Activated CD8-positive, alpha-beta memory T cell treated with anti-CD3 and anti-CD28 coated beads for 1 hour (primary cell): ENCODE data around the gene CEMIP.
A peak's percentile ranks its signal among the peaks of the same experiment; 100 is the strongest.
"Not testable (repeated sequence)": the region's sequence is repeated elsewhere in the genome, so short reads cannot be mapped to it uniquely, and the experiment has no call there.

Experiments used
- DNase-seq, 2 donors: peaks; one replicate each; pipeline ENCODE4 v3.0.0-alpha.2; 2020; ENCODE audit warnings: low read depth in 1 of 2; ENCODE audit errors: extremely low read depth in 1 of 2

Gene CEMIP

DNA sequence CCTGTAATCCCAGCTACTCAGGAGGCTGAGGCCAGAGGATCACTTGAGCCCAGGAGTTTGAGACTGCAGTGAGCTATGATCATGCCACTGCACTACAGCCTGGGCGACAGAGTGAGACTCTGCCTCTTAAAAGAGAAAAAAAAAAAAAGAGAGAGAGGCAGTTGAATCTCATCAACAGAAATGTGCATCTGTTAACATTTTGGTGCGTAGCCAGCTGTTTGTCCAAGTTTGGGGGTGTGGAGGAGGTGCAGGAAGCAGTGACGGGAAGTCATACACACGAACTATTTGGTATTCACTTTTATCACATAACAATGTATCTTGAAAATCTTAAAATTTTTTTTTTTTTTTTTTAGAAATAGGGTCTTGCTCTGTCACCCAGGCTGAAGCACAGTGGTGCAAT is 18.2 kb upstream of the CEMIP start:
- DNase-seq, result no peak

DNA sequence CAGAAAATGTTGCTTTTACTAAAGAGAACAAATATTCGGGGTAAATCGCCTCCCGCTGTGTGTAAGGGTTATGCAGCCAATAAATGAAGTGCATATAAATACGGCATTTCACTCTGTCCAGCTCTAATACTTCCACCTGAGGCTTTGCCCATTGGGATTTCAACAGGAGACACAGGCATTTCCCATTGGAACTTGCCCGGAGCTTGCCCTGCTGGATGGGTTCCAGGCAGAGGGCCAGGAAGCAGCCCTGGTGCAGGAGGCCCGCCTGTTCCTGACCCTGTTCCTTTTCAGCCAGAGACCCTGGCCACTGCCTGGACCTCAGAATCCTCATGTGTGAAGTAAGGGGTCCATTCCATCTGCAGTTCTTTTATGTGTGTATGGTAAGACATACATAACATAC is 17.4 kb upstream of the CEMIP start:
- no peak for DNase-seq

DNA sequence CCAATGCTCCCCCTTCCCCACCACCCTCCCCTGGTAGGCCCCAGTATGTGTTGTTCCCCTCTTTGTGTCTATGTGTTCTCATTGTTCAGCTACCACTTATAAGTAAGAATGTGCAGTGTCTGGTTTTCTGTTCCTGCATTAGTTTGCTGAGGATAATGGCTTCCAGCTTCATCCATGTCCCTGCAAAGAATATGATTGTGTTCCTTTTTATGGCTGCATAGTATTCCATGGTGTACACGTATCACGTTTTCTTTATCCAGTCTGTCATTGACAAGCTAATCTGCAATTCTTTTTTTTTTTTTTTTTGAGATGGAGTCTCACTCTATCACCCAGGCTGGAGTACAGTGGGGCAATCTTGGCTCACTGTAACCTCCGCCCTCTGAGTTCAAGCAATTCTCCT is 15.9 kb upstream of the CEMIP start:
- DNase-seq, result not testable (repeated sequence)

DNA sequence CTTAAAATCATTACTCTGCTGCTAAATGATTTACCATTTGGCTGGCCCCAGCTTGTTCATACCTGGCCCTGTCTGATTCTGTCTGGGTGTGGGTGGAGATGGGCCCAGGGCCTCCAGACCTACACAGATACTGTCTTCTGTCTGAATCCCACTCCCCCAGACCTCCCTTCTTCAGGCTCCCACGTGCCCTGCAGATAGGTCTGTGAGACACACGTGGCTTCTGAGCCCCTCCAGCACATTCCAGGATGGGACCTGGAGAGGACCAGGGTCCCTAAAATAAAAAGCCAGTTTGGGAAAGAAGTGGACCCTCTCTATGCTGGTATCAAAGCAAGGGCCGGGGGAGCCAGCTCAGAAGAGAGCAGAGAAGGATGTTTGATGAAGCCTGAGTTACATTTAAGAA is 14.6 kb upstream of the CEMIP start:
- DNase-seq, result no peak

DNA sequence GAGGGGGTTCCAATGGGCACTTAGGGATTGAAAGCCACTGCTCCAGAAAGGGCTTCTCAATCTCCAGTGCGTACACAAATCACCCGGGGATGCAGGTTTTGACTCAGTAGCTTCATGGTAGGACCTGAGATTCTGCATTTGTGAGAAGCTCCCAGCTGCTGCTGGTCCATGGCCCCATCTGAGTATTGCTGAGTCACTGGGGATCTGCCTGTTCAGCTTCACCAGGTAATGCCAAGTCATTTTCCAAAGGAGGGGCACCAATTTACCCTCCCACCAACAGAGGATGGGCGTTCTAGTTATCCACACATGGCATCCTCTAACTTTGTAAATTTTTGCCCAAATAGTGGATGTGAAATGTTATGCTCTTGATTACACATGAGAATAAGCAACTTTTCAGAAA is 12.9 kb upstream of the CEMIP start:
- no peak for DNase-seq

DNA sequence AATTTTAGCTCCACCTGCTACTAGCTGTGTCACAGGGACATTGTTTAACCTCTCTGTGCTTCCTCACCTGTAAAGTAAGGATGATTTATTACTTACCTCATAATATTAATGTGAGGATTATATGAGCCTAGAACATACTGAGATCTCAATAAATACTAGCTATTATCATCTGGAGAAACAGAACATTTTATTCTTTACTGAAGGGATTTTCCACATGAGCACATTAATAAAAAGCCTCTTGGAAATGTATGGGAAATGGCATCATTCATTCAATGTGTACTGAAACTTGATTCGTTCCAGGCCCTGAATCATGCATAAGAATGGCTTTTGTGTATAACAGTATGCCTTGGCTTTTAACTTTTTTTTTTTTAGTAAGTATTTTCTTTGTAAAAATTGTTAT is 11.0 kb upstream of the CEMIP start:
- DNase-seq, result no peak

DNA sequence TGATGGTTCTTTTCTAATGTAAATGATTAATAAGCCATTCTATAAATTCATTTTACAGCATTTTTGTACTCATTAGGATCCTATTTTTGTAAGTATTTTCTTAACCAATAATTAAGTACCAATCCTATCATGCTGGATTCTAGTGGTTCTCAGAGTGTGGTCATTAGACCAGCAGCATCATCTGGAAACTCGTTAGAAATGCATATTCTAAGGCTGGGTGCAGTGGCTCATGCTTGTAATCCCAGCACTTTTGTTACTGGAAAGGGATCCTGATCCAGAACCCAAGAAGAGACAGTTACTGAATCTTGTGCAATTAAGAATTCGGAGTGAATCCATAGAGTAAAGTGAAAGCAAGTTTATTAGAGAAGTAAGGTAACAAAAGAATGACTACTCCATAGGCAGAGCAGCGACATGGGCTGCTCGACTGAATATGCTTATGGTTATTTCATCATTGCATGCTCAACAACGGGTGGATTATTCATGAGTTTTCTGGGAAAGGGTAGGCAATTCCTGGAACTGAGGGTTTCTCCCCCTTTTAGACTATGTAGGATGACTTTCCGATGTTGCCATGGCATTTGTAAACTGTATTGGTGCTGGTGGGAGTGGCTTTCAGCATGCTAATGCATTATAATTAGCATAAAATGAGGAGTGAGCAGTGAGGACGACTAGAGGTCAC is 9.9 kb upstream of the CEMIP start:
- no peak for DNase-seq

DNA sequence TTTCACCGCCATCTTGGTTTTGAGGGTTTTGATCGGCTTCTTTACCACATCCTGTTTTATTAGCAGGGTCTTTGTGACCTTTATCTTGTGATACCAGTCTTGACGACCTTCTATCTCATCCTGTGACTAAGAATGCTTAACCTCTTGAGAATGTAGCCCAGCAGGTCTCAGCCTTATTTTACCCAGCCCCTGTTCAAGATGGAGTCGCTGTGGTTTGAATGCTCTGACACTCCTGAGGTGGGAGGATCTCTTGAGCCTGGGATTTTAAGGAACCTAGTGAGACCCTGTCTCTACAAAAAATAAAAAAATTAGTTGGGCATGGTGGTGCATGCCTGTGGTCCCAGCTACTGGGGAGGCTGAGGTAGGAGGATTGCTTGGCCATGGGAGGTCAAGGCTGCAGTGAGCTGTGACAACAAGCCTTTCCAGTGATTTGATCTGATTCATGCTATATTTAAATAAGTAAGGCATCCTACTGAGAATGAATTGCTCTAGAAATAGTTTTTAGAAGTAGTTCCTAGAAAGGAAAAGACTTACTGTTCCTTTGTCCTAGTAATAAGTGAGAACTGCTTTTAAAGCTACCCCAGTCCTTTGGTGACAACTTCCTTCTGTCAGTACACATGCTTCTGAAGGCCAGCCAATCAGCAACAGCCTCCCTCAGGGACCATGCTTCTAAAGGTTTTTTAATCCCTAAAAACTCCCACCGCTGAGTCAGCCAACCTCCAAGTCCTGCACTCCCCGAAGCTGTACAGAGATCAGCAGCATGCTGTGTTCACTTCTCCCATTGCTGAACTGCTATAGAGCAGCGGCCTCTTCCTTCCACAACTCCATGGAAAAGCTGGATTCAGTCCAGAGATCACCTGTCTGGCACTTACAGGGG is 9.1 kb upstream of the CEMIP start:
- DNase-seq, result no peak

DNA sequence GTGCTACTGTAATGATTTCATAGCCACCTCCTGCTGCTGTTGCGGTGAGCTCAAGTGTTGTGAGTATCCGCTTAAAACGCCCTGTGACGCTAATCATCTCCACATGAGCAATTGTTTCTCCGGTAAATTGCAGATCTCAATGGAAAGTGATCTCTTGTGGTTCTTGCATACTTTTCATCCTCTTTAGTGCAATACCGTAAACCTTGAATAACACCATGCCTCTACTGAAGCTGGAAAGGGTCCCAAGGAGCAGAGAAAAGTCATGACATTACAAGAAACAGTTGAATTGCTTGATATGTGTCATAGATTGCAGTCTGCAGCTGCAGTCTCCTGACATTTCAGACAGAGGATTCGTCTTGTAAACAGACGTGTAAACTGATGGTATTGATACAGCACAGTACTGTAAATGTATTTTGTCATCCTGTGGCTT is 6.0 kb upstream of the CEMIP start:
- DNase-seq, result no peak

DNA sequence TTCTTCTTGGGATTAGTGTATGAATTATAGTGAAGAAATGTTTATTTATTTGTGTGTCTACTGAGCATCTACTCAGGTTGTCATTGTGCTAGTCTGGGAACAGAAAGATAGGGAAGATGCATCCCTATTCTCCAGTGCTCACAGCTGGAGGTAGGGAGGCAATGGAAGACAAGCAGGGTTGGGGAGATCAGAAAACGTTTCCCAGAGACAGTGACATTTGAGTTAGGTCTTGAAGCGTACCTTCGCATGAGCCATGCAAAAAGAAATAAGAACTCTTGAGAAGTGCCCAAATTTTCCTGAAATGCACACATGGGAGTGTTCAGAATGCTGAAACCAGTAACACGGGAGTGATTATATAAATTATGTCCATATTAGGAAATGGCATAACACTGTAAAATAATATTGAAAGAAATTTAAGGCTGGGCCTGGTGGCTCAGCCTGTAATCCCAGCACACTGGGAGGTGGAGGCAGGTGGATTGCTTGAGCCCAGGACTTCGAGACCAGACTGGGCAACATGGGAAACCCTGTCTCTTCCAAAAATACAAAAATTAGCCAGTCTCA is 5.3 kb upstream of the CEMIP start:
- DNase-seq, result no peak

DNA sequence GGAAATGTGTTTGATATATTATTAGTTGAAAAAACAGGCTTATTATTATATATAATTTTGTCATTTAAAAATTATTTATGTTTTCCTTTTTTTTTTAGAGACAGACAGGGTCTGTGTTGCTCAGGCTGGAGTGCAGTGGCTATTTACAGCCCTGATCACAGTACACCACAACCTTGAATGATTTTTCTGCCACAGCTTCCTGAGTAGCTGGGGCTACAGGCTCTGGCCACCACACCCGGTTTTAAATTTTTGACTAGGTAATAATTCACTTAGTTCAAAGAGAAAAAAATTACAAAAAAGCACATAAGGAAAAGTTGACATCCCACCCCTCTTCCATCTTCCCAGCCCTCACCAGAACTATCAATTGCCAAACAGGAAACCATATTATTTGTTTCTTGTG is 4.7 kb upstream of the CEMIP start:
- no peak for DNase-seq

DNA sequence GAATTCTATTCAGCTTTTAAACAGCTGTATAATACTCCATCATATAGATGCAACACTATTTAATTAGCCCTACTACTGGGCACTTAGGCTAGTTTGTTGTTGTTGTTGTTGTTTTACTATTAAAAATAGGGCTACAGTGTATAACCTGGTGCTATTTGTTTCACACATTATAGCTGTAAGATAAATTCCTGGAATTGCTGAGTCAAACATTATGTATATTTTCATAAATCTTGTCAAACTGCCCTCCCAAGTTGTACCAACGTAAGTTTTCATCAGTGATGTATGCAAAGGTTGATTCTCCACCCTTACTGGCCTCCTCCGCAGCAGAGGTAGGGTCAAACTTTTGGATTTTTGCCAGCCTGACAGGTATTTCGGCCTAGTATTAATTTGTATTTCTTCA is 3.8 kb upstream of the CEMIP start:
- DNase-seq, result no peak

DNA sequence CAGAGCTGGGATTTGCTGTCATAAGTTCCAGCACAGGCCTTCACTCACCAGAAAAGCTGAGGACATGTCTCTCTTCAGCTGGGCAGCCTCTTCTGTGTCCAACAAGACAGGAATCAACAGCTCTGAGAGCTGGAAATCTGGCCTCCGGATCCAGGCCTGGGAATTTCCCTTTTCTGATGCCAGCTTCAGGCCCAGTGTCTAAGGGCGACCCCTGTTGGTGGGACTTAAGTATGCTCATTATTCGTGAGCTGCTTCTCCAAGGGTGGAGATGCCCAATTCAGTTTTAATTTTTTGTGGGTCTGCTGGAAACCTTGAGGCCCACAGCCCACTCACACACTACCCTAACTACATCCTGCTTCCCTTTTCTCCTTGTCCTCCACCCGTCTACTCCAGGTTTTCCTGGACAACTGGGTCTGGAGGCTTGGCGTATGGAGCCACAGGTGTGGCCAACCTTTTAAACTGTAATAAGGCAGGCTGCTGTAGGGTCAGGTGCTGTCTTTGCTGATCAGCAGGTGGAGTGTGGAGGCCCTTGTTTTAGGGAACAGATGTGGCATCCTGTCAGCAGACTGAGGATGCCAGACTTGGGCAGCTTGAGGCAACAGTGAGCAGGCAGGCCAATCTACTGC is 2.6 kb upstream of the CEMIP start:
- peak; percentile 13 to 29 for DNase-seq

DNA sequence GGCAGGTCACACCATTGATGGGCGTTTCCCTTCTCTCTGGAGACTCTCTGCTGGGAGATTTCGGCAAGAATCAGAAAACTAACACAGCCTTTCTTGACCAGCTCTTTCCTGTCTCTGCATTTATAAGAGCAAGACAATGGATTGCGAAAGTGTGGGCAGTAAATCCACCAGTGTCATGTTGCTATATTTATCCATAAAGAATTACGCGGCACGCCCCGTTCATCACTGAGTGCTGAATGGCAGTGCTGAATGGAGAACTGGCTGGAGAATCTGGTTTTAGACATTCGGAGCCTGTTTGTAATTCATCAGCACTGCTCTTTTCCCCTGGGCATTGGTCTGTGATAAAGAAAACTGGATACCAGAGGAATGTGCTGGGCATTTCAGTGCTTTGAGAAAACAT is 2.0 kb upstream of the CEMIP start:
- no peak for DNase-seq

DNA sequence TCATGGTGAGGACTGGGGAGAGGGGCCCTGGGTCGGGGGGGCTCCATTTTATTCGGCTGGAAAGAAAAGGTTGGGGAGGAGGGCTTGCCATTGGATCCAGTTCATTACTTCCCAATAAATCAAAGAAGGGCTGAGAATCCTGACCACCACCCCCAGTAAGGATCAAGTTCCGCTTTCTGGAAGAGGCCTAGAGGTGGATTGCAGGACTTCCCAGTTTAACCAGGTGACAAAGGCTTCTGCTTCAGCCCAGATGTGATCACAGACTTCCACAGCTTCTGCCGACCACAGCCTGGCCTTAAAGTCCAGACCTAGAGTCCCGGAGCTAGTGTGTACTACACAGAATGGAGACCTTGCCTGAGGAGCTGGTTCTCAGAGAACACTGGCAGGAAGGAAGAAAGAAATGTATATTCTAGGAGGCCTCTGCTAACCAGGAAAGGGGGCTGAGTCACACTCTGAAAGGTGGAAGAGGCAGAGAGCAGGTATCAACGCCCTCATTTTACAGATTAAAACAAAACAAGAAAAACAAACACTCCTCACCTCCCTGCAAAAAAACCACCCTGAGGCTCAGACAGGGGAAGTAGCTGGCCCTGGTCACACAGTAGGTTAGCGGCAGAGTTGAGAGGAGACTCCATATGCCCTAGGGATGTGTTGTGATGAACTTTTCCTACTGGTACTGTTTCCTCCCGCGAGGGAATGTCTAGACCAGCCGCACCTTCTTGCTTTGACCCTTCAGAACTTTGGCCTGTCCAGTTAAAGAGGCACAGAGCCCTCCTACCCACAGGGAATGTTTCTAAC is 1.1 kb upstream of the CEMIP start:
- DNase-seq, result no peak

DNA sequence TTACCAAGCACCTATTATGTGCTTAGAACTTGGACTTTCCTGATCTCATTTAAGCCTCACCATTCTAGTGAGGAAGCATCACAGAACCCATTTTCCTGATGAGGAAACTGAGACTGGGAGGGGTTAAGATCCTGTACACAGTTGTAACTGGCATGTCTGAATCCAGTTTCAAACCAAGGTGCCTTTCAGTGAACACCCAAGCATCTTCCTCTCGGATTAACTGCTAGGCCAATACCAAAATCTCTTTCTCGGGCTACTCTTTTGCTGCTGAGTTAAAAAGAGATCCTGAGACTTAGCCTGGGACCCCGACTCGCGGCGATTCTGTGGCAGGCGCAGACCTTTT is 578 bp upstream of the CEMIP start:
- DNase-seq, result no peak

DNA sequence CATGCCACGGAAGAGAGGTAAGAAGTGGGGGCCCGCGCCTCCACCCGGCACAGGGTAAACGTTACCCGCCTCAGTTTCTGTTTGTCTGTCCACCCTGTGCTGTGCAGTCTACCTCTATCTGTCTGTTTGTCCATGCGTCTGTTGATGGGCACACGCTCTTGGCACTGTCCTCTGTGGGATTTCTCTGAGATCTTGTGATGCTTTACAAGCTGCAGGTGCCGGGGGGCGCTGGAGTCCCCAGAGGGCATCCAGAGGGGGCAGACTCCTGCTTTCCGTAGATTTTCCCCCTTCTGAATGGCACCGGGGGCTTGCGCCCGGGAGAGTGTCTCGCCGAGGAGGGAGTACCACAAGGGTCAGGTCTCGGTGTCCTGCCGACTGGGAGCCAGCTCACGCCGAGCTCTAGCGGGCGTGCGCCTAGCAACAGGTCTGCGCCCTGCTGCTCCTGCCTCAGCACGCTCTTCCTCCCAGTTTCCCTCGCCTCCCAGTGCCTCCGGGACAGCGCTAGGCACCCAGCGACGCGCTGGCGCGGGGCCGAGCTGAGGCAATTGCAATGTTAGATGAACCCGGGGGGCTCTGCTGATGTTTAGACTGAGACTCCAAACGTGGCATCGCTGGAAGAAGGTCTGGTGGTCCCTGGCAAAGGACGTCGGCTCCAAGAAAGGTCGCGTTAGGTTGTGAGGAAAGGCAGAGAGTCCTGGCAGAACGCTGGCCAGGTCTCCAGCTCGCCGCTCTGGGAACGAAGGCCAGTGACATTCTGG is 667 bp downstream of the CEMIP start:
- no peak for DNase-seq

DNA sequence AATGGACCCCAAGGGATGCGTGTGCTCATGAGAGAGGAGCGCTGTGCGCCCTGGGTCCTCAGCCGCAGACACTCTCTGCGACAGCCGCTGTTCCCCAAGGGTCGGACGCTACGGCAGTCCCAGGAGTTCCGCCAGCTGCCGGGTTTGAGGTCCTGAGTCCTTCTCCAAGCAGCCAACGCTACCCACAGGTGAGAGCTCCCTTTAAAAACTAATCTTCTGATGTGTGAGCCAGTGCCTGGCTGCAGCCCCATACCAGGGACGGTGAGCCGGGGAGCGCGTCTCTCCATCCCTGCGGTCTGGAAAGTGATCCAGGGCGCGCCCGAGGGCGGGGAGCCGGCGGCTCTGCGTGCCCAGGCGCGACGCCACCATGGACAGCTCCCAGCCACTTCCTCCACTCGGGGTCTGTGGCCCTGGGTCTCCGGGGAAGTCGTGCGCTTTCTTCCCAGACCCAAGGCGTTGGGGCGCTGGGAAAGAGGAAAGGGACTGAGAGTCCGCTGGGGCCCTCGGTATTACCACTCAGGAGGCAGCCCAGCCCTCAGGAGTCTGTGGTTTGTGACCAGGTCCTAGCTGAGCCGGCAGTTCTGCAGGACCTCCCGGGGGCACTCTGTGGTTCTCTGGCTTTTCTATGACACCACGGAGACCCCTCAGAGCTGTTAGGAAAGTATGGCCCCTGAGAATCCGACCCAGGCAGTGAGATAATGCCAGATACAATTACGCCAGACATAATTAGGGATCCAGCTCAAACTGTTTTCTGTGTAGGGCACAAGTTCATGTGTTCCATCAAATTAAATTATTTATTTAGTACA is 1.4 kb downstream of the CEMIP start:
- no peak for DNase-seq

DNA sequence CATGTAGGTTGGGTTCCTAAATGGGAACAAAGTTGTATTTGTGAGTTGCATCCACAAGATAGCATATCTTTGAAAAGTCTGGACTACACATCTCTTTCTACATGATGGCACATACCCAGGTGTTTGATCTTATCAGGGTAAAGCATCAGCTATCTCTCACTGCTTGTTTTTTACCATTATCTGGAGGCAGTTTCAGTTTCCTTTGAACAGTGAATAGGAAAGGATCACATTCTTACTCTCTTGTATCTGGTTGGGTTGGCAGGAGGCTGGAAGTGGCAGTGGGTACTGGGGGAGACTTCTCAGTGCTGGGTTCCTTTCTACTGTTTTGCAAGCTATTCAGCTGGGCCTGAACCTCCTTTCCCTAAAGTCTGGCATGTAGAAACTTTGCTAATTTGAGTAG is 4.1 kb downstream of the CEMIP start:
- no peak for DNase-seq
